Mucosa of rectum (tissue), 2 donors: ENCODE measurements around the gene SLC7A6OS.

Experiments
- H3K27ac ChIP-seq, 2 donors: one replicate each; pipeline ENCODE4 v1.7.0; 2013; ENCODE audit warnings: inconsistent platforms in 2 of 2, low read depth in 2 of 2, low read length in 2 of 2
- H3K27me3 ChIP-seq, 2 donors: one replicate each; pipeline ENCODE4 v1.7.0; 2013; ENCODE audit warnings: low read length in 2 of 2; ENCODE audit not compliant: control insufficient read depth in 2 of 2, insufficient read depth in 2 of 2
- H3K36me3 ChIP-seq, 2 donors: one replicate each; pipeline ENCODE4 v1.7.0; 2013; ENCODE audit warnings: low read length in 2 of 2; ENCODE audit not compliant: control insufficient read depth in 2 of 2, insufficient read depth in 2 of 2
- H3K4me1 ChIP-seq, 2 donors: one replicate each; pipeline ENCODE4 v1.7.0; 2013; ENCODE audit warnings: low read length in 2 of 2, mild to moderate bottlenecking in 1 of 2; ENCODE audit not compliant: control insufficient read depth in 2 of 2, insufficient read depth in 2 of 2
- H3K4me3 ChIP-seq, 2 donors: one replicate each; pipeline ENCODE4 v1.7.0; 2013; ENCODE audit warnings: low read length in 2 of 2
- H3K9ac ChIP-seq, 2 donors: one replicate each; pipeline ENCODE4 v1.7.0; 2013; ENCODE audit warnings: low read length in 2 of 2, low read depth in 1 of 2, mild to moderate bottlenecking in 1 of 2
- H3K9me3 ChIP-seq, 2 donors: one replicate each; pipeline ENCODE4 v1.7.0; 2013; ENCODE audit warnings: low read length in 2 of 2; ENCODE audit not compliant: control insufficient read depth in 2 of 2
- donor health status: healthy.
- donor health status: Normal muscosa, but diverticular disease.

Gene SLC7A6OS

GRCh38 chr16:68328151-68328859, 17.6 kb upstream of the SLC7A6OS start:
- H3K4me3 ChIP-seq, result no peak overlapping the region
- no peaks in the 10 kb centered on the region for H3K9me3 ChIP-seq
- H3K4me1 ChIP-seq, result no peaks in the 10 kb centered on the region
- no peaks in the 10 kb centered on the region for H3K27me3 ChIP-seq
- no peak overlapping the region for H3K9ac ChIP-seq
- H3K27ac ChIP-seq, result no peak overlapping the region
- peaks cover 16 to 23% of the 10 kb centered on the region in 2 donors for H3K36me3 ChIP-seq

GRCh38 chr16:68324780-68325357, 14.1 kb upstream of the SLC7A6OS start:
- Histone ChIP-seq H3K27me3 (no peaks in the 10 kb centered on the region), H3K4me1 (no peaks in the 10 kb centered on the region), H3K4me3 (no peak overlapping the region), H3K36me3 (peaks cover 18 to 32% of the 10 kb centered on the region in 2 donors), H3K9ac (no peak overlapping the region), H3K27ac (no peak overlapping the region), H3K9me3 (no peaks in the 10 kb centered on the region)

- H3K27me3 ChIP-seq, result no peaks in the 10 kb centered on the region
- H3K36me3 ChIP-seq, result peaks cover 19 to 36% of the 10 kb centered on the region in 2 donors
- H3K4me1 ChIP-seq, result no peaks in the 10 kb centered on the region
- no peak overlapping the region for H3K27ac ChIP-seq
- no peak overlapping the region for H3K4me3 ChIP-seq
- H3K9me3 ChIP-seq, result no peaks in the 10 kb centered on the region
- H3K9ac ChIP-seq, result no peak overlapping the region
These were observed 13.6 kb upstream of the SLC7A6OS start for GRCh38 chr16:68324336-68324735.

GRCh38 chr16:68319185-68319908, 8.6 kb upstream of the SLC7A6OS start:
- H3K9me3 ChIP-seq, result no peaks in the 10 kb centered on the region
- peaks cover 14 to 34% of the 10 kb centered on the region in 2 donors for H3K36me3 ChIP-seq
- H3K4me1 ChIP-seq, result no peaks in the 10 kb centered on the region
- H3K27me3 ChIP-seq, result no peaks in the 10 kb centered on the region
- no peak overlapping the region for H3K4me3 ChIP-seq
- no peak overlapping the region for H3K9ac ChIP-seq
- H3K27ac ChIP-seq, result no peak overlapping the region

- H3K4me1 ChIP-seq, result peaks cover 17 to 19% of the 10 kb centered on the region in 2 donors
- H3K9me3 ChIP-seq, result no peaks in the 10 kb centered on the region
- H3K27me3 ChIP-seq, result no peaks in the 10 kb centered on the region
- H3K4me3 ChIP-seq, result no peak overlapping the region
- H3K9ac ChIP-seq, result no peak overlapping the region
- H3K36me3 ChIP-seq, result peaks cover 5 to 23% of the 10 kb centered on the region in 2 donors
- no peak overlapping the region for H3K27ac ChIP-seq
These were observed 2.4 kb upstream of the SLC7A6OS start for GRCh38 chr16:68313116-68313515.

GRCh38 chr16:68310437-68310773, 341 bp downstream of the SLC7A6OS start:
- Histone ChIP-seq H3K4me1 (peaks cover 17 to 19% of the 10 kb centered on the region in 2 donors), H3K27ac (peak overlapping the region; percentile 80 to 88), H3K4me3 (peak overlapping the region; percentile 90 to 98), H3K9ac (peak overlapping the region; percentile 80 to 97), H3K36me3 (peaks cover 5 to 27% of the 10 kb centered on the region in 2 donors), H3K27me3 (no peaks in the 10 kb centered on the region), H3K9me3 (no peaks in the 10 kb centered on the region)

- Histone ChIP-seq H3K27ac (peak overlapping the region in 1 of 2 donors; percentile 88), H3K36me3 (peaks cover 5 to 31% of the 10 kb centered on the region in 2 donors), H3K4me1 (peaks cover 17 to 19% of the 10 kb centered on the region in 2 donors), H3K9ac (peak overlapping the region; percentile 80 to 97), H3K4me3 (peak overlapping the region; percentile 90 to 98), H3K27me3 (no peaks in the 10 kb centered on the region), H3K9me3 (no peaks in the 10 kb centered on the region)
These were observed 947 bp downstream of the SLC7A6OS start for GRCh38 chr16:68309799-68310198.

- no peak overlapping the region for H3K9ac ChIP-seq
- H3K36me3 ChIP-seq, result peaks cover 26 to 54% of the 10 kb centered on the region in 2 donors
- H3K4me3 ChIP-seq, result no peak overlapping the region
- no peak overlapping the region for H3K27ac ChIP-seq
- H3K9me3 ChIP-seq, result no peaks in the 10 kb centered on the region
- peaks cover 16 to 17% of the 10 kb centered on the region in 2 donors for H3K4me1 ChIP-seq
- no peaks in the 10 kb centered on the region for H3K27me3 ChIP-seq
These were observed 4.1 kb downstream of the SLC7A6OS start for GRCh38 chr16:68306633-68307032.

- Histone ChIP-seq H3K9me3 (no peaks in the 10 kb centered on the region), H3K4me3 (no peak overlapping the region), H3K9ac (no peak overlapping the region), H3K27ac (no peak overlapping the region), H3K4me1 (no peaks in the 10 kb centered on the region), H3K27me3 (no peaks in the 10 kb centered on the region), H3K36me3 (peaks cover 69 to 88% of the 10 kb centered on the region in 2 donors)
These were observed 9.8 kb downstream of the SLC7A6OS start for GRCh38 chr16:68300734-68301459.
